Liver (tissue), 9 donors: ENCODE results near the gene GAPDH. TPM values are rescaled to one million over a fixed set of nuclear protein-coding genes. Genes with fewer than 3 reads are reported as not detected.

Experiments
- DNase-seq: peaks from one replicate; pipeline ENCODE4 v3.0.0-alpha.2; 2017; ENCODE audit warnings: low spot score
- H3K27ac ChIP-seq, 2 donors: one replicate each; pipeline ENCODE4 v1.7.0; 2013; ENCODE audit warnings: inconsistent platforms in 2 of 2, low read length in 2 of 2, control low read depth in 1 of 2, low read depth in 1 of 2, mild to moderate bottlenecking in 1 of 2
- H3K27me3 ChIP-seq, 4 donors: one replicate each; pipeline versions ENCODE4 v1.6.1 to v1.7.0; 2013; ENCODE audit warnings: low read length in 3 of 4, inconsistent platforms in 1 of 4, mild to moderate bottlenecking in 1 of 4, moderate library complexity in 1 of 4; ENCODE audit not compliant: control insufficient read depth in 4 of 4, insufficient read depth in 4 of 4
- H3K36me3 ChIP-seq, 4 donors: one replicate each; pipeline versions ENCODE4 v1.6.1 to v1.7.0; 2013; ENCODE audit warnings: low read length in 3 of 4, mild to moderate bottlenecking in 3 of 4, low read depth in 1 of 4, moderate library complexity in 1 of 4; ENCODE audit not compliant: control insufficient read depth in 4 of 4, insufficient read depth in 3 of 4
- H3K4me1 ChIP-seq, 4 donors: one replicate each; pipeline versions ENCODE4 v1.6.1 to v1.7.0; 2013; ENCODE audit warnings: low read length in 3 of 4, mild to moderate bottlenecking in 3 of 4, moderate library complexity in 1 of 4; ENCODE audit not compliant: control insufficient read depth in 4 of 4, insufficient read depth in 4 of 4
- H3K4me3 ChIP-seq, 3 donors: one replicate each; pipeline versions ENCODE4 v1.6.1 to v1.7.0; 2013; ENCODE audit warnings: low read length in 3 of 3, control low read depth in 1 of 3, low read depth in 1 of 3, mild to moderate bottlenecking in 1 of 3
- H3K9ac ChIP-seq, 2 donors: one replicate each; pipeline ENCODE4 v1.7.0; 2013; ENCODE audit warnings: low read length in 2 of 2, mild to moderate bottlenecking in 2 of 2, moderate library complexity in 2 of 2, control low read depth in 1 of 2, low read depth in 1 of 2
- H3K9me3 ChIP-seq, 4 donors: one replicate each; pipeline versions ENCODE4 v1.6.1 to v1.7.0; 2013; ENCODE audit warnings: low read length in 3 of 4; ENCODE audit not compliant: control insufficient read depth in 4 of 4
- FOXA1 ChIP-seq: IDR thresholded peaks from 2 replicates; pipeline ENCODE4 v1.6.1; 2016; ENCODE audit warnings: antibody characterized with exemption
- FOXA2 ChIP-seq: IDR thresholded peaks from 2 replicates; pipeline ENCODE4 v1.6.1; 2016; ENCODE audit warnings: antibody characterized with exemption
- GABPA ChIP-seq, 2 donors: IDR thresholded peaks in 1 of 2; conservative IDR thresholded peaks in 1 of 2; 2 replicates each; pipeline ENCODE4 v1.6.1; 2016; ENCODE audit warnings: antibody characterized with exemption in 2 of 2, mild to moderate bottlenecking in 1 of 2, moderate library complexity in 1 of 2
- HNF4G ChIP-seq: IDR thresholded peaks from 2 replicates; pipeline ENCODE4 v1.6.1; 2016; ENCODE audit warnings: antibody characterized with exemption
- NR2F2 ChIP-seq: IDR thresholded peaks from 2 replicates; pipeline ENCODE4 v1.6.1; 2016; ENCODE audit warnings: antibody characterized with exemption
- RAD21 ChIP-seq, 2 donors: IDR thresholded peaks; 2 replicates each; pipeline ENCODE4 v1.6.1; 2016; ENCODE audit warnings: antibody characterized with exemption in 2 of 2, mild to moderate bottlenecking in 2 of 2
- SP1 ChIP-seq: IDR thresholded peaks from 2 replicates; pipeline ENCODE4 v1.6.1; 2018; ENCODE audit warnings: antibody characterized with exemption, mild to moderate bottlenecking
- WGBS: extraction: QIAGEN DNeasy Blood & Tissue Kit; methylation state at CpG from one replicate; pipeline ENCODE4 v1.1.7; 2013; 5-methylcytosine and 5-hydroxymethylcytosine counted together
- polyA plus RNA-seq, 2 donors: library from polyadenylated mRNA; stranded (reverse) in 1 of 2; unstranded in 1 of 2; fragments of 200-250 nt in 1 of 2; fragments of >200 nt in 1 of 2; fragmentation: Nextera tagmentation in 1 of 2; extraction: Ambion mirVana in 1 of 2; gene quantifications; one replicate each; pipeline versions ENCODE4 v1.2.1 to v1.2.3, GENCODE V29; 2013 to 2015
- total RNA-seq, 2 donors: library from RNA; depleted of rRNA; stranded (reverse); fragments of >200 nt; gene quantifications; one replicate each; pipeline ENCODE4 v1.2.3, GENCODE V29; 2014
- TF ChIP-seq, protein P1 (sequence below): fragments of 150-350 bp; IDR thresholded peaks from 2 replicates; pipeline ENCODE4 v1.5.1; 2017; ENCODE audit warnings: improper control_type of control experiment, low read depth, low read length; ENCODE audit not compliant: missing input control
- TF ChIP-seq, protein P2 (sequence below): IDR thresholded peaks from 2 replicates; pipeline ENCODE4 v1.6.1; 2016; ENCODE audit warnings: antibody characterized with exemption
- donor health status: healthy.
- donor health status: healthy.
- donor health status: healthy.
- donor health status: healthy.
- donor health status: healthy.

GAPDH gene
- total and polyA plus RNA-seq, 4 donors, result 1,234 to 2,082 (median 1,344) TPM

GRCh38 chr12:6492838-6493496, 41.4 kb upstream of the GAPDH start, which contains the start of gene MRPL51 (continued):
- TF ChIP-seq, protein P1, sequence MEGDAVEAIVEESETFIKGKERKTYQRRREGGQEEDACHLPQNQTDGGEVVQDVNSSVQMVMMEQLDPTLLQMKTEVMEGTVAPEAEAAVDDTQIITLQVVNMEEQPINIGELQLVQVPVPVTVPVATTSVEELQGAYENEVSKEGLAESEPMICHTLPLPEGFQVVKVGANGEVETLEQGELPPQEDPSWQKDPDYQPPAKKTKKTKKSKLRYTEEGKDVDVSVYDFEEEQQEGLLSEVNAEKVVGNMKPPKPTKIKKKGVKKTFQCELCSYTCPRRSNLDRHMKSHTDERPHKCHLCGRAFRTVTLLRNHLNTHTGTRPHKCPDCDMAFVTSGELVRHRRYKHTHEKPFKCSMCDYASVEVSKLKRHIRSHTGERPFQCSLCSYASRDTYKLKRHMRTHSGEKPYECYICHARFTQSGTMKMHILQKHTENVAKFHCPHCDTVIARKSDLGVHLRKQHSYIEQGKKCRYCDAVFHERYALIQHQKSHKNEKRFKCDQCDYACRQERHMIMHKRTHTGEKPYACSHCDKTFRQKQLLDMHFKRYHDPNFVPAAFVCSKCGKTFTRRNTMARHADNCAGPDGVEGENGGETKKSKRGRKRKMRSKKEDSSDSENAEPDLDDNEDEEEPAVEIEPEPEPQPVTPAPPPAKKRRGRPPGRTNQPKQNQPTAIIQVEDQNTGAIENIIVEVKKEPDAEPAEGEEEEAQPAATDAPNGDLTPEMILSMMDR, result no peak

GRCh38 chr12:6493497-6494257, 40.6 kb upstream of the GAPDH start, which contains the start of gene NCAPD2:
TSS of gene NCAPD2 (plus strand) at chr12:6494102. CDS start at chr12:6495099, 997 bp downstream.
- DNase-seq, result peak; percentile 93
- TF ChIP-seq GABPA (IDR thresholded peaks at IDR 0.05 in 1 of 2, conservative IDR thresholded peaks at IDR 0.05 in 1 of 2), result peak; percentile 30 to 66
- TF ChIP-seq SP1, result no peak
- no peak for TF ChIP-seq FOXA2
- TF ChIP-seq RAD21 (IDR thresholded peaks at IDR 0.05), result peak in 1 of 2 donors; percentile 35
- TF ChIP-seq, protein P2, sequence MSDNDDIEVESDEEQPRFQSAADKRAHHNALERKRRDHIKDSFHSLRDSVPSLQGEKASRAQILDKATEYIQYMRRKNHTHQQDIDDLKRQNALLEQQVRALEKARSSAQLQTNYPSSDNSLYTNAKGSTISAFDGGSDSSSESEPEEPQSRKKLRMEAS, result no peak
- TF ChIP-seq HNF4G, result no peak
- TF ChIP-seq, protein P1, result peak; percentile 33
- under 1% methylated on average over 49 of the region's 49 CpGs for WGBS
- Histone ChIP-seq H3K36me3 (peaks cover 0 to 19% (median 4%) of the 10 kb centered on the region in 4 donors), H3K9ac (peak within 1 kb of the TSS; percentile 81 to 97), H3K27ac (peak within 1 kb of the TSS; percentile 90 to 100), H3K9me3 (no peaks in the 10 kb centered on the region), H3K27me3 (no peaks in the 10 kb centered on the region), H3K4me1 (peaks cover 2 to 32% (median 20%) of the 10 kb centered on the region in 4 donors), H3K4me3 (peak within 1 kb of the TSS; percentile 77 to 89 (median 85))

DNA sequence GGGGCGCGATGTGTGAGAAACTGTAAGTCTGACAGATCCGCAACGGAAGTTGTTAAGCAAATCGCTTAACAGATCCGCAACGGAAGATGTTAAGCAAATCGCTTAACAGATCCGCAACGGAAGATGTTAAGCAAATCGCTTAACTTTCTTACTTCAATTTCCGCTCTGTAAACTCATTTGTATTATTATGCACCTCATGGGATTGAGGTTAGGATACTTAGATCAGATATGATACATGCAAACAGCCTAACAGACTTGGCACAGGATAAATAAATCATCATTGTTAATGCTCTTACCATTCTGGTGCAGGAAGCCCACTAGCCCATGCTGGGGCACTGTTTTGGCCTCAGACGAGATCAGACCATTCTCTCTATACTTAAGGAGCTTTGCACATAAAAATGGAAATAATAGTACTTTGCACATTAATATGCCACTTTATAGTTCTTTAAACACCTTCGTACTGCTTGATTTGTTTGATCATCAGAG, 40.0 kb upstream of the GAPDH start:
- H3K27me3 ChIP-seq, result no peaks in the 10 kb centered on the region
- peak overlapping the region in 1 of 2 donors; percentile 8 for H3K9ac ChIP-seq
- H3K36me3 ChIP-seq, result peaks cover 2 to 24% (median 6%) of the 10 kb centered on the region in 4 donors
- DNase-seq, result no peak
- H3K9me3 ChIP-seq, result no peaks in the 10 kb centered on the region
- peak overlapping the region; percentile 53 to 79 (median 77) for H3K4me3 ChIP-seq
- WGBS, result 2% methylated on average over 14 of the region's 14 CpGs
- peaks cover 2 to 32% (median 20%) of the 10 kb centered on the region in 4 donors for H3K4me1 ChIP-seq
- TF ChIP-seq NR2F2 (no peak), FOXA2 (no peak), RAD21 (IDR thresholded peaks at IDR 0.05) (peak in 1 of 2 donors; percentile 4), GABPA (IDR thresholded peaks at IDR 0.05 in 1 of 2, conservative IDR thresholded peaks at IDR 0.05 in 1 of 2) (no peak), FOXA1 (no peak)
- TF ChIP-seq, protein P2, result peak; percentile 50
- TF ChIP-seq, protein P1, result no peak
- peak overlapping the region; percentile 90 to 100 for H3K27ac ChIP-seq
